K562 (cell line): Measurements from ENCODE around the gene MPDZ. TPM values are rescaled to one million over a fixed set of nuclear protein-coding genes. Genes with fewer than 3 reads are reported as not detected.

ENCODE experiments used
- ATAC-seq: fragments of 200-7000 bp; cut with Tn5 transposase; 3 replicates; pipeline ENCODE4 v1.9.1; 2020; ENCODE audit warnings: moderate library complexity
- BruUV-seq: library from RNA; stranded (reverse); fragments of 400-500 nt; replicated peaks from 2 replicates; lab custom pipeline; 2021; lab: Mats Ljungman, UMichigan
- CTCF ChIA-PET: fragments of 300-600 bp; formaldehyde crosslinking; extraction: SDS; loops from one replicate; lab custom pipeline; 2021; ENCODE audit warnings: low intra/inter-chr PET ratio; lab: Yijun Ruan, JAX
- POLR2A ChIA-PET: fragments of 300-600, 350-650 bp; sonication (Branson Sonifier 250); formaldehyde crosslinking; extraction: SDS; loops from one replicate; lab custom pipeline; 2021; ENCODE audit warnings: antibody characterized with exemption, inconsistent platforms; lab: Yijun Ruan, JAX
- DNase-seq, 4 experiments: peaks; one replicate each; pipeline versions ENCODE4 v3.0.0 to v3.0.0-alpha.2; 2011 to 2018; ENCODE audit warnings: low spot score in 3 of 4, mixed read lengths in 3 of 4; ENCODE audit errors: extremely low read depth in 1 of 4
- FAIRE-seq: peaks from 2 replicates; lab custom pipeline; 2011; peaks lifted over from hg19 to GRCh38; lab: Jason Lieb, UNC
- H2AFZ ChIP-seq: 2 replicates; pipeline ENCODE4 v1.6.0; 2011; ENCODE audit warnings: low read depth, low read length, control low read depth, inconsistent platforms
- H3K27ac ChIP-seq: fragments of 200-600 bp; 3 replicates; pipeline ENCODE4 v1.8.0; 2011; ENCODE audit warnings: low read depth, mild to moderate bottlenecking, control low read depth, inconsistent platforms, low read length, moderate library complexity, mixed read lengths; ENCODE audit errors: extremely low read depth
- H3K27me3 ChIP-seq, 2 experiments: fragments of 300-600 bp in 1 of 2; 2 replicates in 1 of 2; 3 replicates in 1 of 2; pipeline versions ENCODE4 v1.6.0 to v1.8.0; 2011; ENCODE audit warnings: inconsistent platforms in 2 of 2, low read length in 2 of 2, mild to moderate bottlenecking in 1 of 2, mixed read lengths in 1 of 2, moderate library complexity in 1 of 2; ENCODE audit not compliant: control insufficient read depth in 2 of 2, insufficient read depth in 2 of 2
- H3K36me3 ChIP-seq: fragments of 300-600 bp; 3 replicates; pipeline ENCODE4 v1.8.0; 2011; ENCODE audit warnings: mild to moderate bottlenecking, low read length, inconsistent platforms; ENCODE audit not compliant: control insufficient read depth, insufficient read depth
- H3K4me1 ChIP-seq, 2 experiments: fragments of 200-600 bp in 1 of 2; replicated peaks in 1 of 2; 2 replicates in 1 of 2; 3 replicates in 1 of 2; pipeline versions ENCODE4 v1.5.1 to v1.8.0; 2011; ENCODE audit warnings: inconsistent platforms in 2 of 2, low read length in 2 of 2, mild to moderate bottlenecking in 1 of 2, mixed read lengths in 1 of 2, moderate library complexity in 1 of 2; ENCODE audit not compliant: control insufficient read depth in 2 of 2, insufficient read depth in 2 of 2
- H3K4me2 ChIP-seq: 2 replicates; pipeline ENCODE4 v1.6.1; 2011; ENCODE audit warnings: low read length, control low read depth, inconsistent platforms, mixed read lengths; ENCODE audit not compliant: insufficient read depth
- H3K4me3 ChIP-seq: fragments of 200-600 bp; sonication (generic), shearing (Covaris generic); 2 replicates; pipeline ENCODE4 v1.5.1; 2016; ENCODE audit warnings: control low read depth, inconsistent platforms
- H3K79me2 ChIP-seq: fragments of 200-600 bp; 3 replicates; pipeline ENCODE4 v1.8.0; 2011; ENCODE audit warnings: low read length, inconsistent platforms; ENCODE audit not compliant: control insufficient read depth, insufficient read depth
- H3K9ac ChIP-seq, 2 experiments: 2 replicates each; pipeline versions ENCODE4 v1.6.0 to v1.6.1; 2011; ENCODE audit warnings: low read depth in 2 of 2, low read length in 2 of 2, control low read depth in 1 of 2, inconsistent platforms in 1 of 2, mild to moderate bottlenecking in 1 of 2, mixed read lengths in 1 of 2; ENCODE audit not compliant: insufficient read depth in 1 of 2
- H3K9me1 ChIP-seq: one replicate; pipeline ENCODE4 v1.6.0; 2011; ENCODE audit warnings: inconsistent platforms, mild to moderate bottlenecking, low read length, moderate library complexity; ENCODE audit not compliant: control insufficient read depth, insufficient read depth
- H3K9me3 ChIP-seq: replicated peaks from 2 replicates; pipeline ENCODE4 v1.5.1; 2011; ENCODE audit warnings: low read depth, low read length, inconsistent platforms; ENCODE audit not compliant: control insufficient read depth, insufficient read depth
- H4K20me1 ChIP-seq: replicated peaks from 2 replicates; pipeline ENCODE4 v1.6.1; 2011; ENCODE audit warnings: low read length, inconsistent platforms, mixed read lengths; ENCODE audit not compliant: control insufficient read depth, insufficient read depth
- ETV5 ChIP-seq: sonication (generic); formaldehyde crosslinking; IDR thresholded peaks from 2 replicates; pipeline ENCODE4 v1.4.0; 2020; ENCODE audit warnings: low read depth, mild to moderate bottlenecking, missing genetic modification reagents
- ZKSCAN1 ChIP-seq: fragments of 150-350 bp; IDR thresholded peaks from 2 replicates; pipeline ENCODE4 v1.6.1; 2016; ENCODE audit warnings: low read depth, low read length
- WGBS: fragments of 100-300 bp; shearing (Covaris generic); methylation state at CpG from one replicate; pipeline ENCODE4 v1.1.6; 2016; ENCODE audit warnings: low coverage, mixed read lengths; ENCODE audit not compliant: insufficient coverage; ENCODE audit errors: missing lambda C conversion rate; 5-methylcytosine and 5-hydroxymethylcytosine counted together
- in situ Hi-C: fragments of 300-500 bp; cut with MboI; formaldehyde crosslinking; loops from 4 replicates; pipeline ENCODE4 v1.15.0; 2018; ENCODE audit warnings: inconsistent platforms, mixed read lengths
- intact Hi-C: fragments of 100-400 bp; cut with micrococcal nuclease; formaldehyde crosslinking; loops from 2 replicates; pipeline ENCODE4 v1.14.2; 2022
- polyA plus RNA-seq, 8 experiments: library from polyadenylated mRNA; depleted of rRNA in 4 of 8; stranded (reverse) in 5 of 8; unstranded in 3 of 8; fragments of >200 nt; fragmentation: Nextera tagmentation in 2 of 8; fragmentation: Illumina TruSeq in 1 of 8; extraction: Ambion mirVana in 2 of 8; extraction: Trizol in 1 of 8; gene quantifications; 2 replicates each; pipeline versions ENCODE4 v1.2.1 to v1.2.3, GENCODE V29; 2011 to 2014; ENCODE audit warnings: inconsistent platforms in 1 of 8, missing spikeins in 1 of 8
- total RNA-seq, 7 experiments: library from RNA; depleted of rRNA in 6 of 7; stranded (reverse); fragments of >200 nt in 6 of 7; fragmentation: Illumina TruSeq in 2 of 7; extraction: Trizol in 2 of 7; gene quantifications; 2 replicates each; pipeline versions ENCODE4 v1.2.1 to v1.2.3, GENCODE V29; 2011 to 2021; ENCODE audit warnings: low replicate concordance in 1 of 7
- TF ChIP-seq, protein P1 (sequence below): fragments of 450-650 bp; formaldehyde crosslinking; IDR thresholded peaks from 2 replicates; pipeline ENCODE4 v1.4.0; 2020; ENCODE audit warnings: mild to moderate bottlenecking, moderate library complexity
- TF ChIP-seq, protein P2 (sequence below): sonication (generic); formaldehyde crosslinking; IDR thresholded peaks from 2 replicates; pipeline ENCODE4 v1.8.0; 2023; ENCODE audit warnings: mild to moderate bottlenecking, missing genetic modification reagents

The MPDZ gene
- total and polyA plus RNA-seq, 9 of the 15 experiments (the other 6 are each of a cell fraction or from before 2014, with no cell fraction given): 3.9 to 13.2 (median 5.7) TPM

DNA sequence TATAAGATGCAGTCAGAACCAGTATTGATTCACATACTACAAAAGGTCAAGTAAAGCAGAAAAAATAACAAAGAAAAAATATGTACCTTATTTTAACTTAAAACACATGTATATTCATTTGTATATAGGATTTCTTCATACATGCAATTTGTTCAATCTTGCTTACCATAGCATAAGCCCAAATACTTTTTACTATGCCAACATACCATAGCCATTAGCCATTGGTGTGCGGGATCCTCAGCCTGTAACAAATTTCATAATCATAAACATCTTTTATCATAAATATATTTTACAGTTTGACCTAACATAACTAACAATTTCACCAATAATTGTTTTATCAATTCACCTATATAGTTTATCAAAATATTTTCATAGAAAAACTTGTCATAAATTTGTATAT, 51.1 kb downstream of the MPDZ start:
- Histone ChIP-seq H3K9ac (no peak overlapping the region), H3K9me3 (no peaks in the 10 kb centered on the region), H2AFZ (no peak overlapping the region), H3K4me2 (no peak overlapping the region), H3K9me1 (no peaks in the 10 kb centered on the region), H4K20me1 (no peaks in the 10 kb centered on the region), H3K36me3 (no peaks in the 10 kb centered on the region), H3K4me1 (no peaks in the 10 kb centered on the region), H3K4me3 (no peak overlapping the region), H3K27ac (no peak overlapping the region), H3K27me3 (no peaks in the 10 kb centered on the region)
- ChIA-PET POLR2A (no interaction called here), CTCF (no interaction called here)
- in situ Hi-C loops (loop anchor here (25.0 kb wide), 1 partner anchor 959 kb away; no protein-coding TSS in a partner anchor), intact Hi-C loops (no loop called here)
- 75% methylated on average over 1 of the region's 1 CpG for WGBS
- ATAC-seq (no peak), DNase-seq (no peak), FAIRE-seq (no peak)
- TF ChIP-seq, protein P1, sequence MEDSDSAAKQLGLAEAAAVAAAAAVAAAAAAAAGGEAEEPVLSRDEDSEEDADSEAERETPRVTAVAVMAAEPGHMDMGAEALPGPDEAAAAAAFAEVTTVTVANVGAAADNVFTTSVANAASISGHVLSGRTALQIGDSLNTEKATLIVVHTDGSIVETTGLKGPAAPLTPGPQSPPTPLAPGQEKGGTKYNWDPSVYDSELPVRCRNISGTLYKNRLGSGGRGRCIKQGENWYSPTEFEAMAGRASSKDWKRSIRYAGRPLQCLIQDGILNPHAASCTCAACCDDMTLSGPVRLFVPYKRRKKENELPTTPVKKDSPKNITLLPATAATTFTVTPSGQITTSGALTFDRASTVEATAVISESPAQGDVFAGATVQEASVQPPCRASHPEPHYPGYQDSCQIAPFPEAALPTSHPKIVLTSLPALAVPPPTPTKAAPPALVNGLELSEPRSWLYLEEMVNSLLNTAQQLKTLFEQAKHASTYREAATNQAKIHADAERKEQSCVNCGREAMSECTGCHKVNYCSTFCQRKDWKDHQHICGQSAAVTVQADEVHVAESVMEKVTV: no peak
- TF ChIP-seq ETV5 (CRISPR knock-in tag) (no peak), ZKSCAN1 (no peak)
- TF ChIP-seq, protein P2, sequence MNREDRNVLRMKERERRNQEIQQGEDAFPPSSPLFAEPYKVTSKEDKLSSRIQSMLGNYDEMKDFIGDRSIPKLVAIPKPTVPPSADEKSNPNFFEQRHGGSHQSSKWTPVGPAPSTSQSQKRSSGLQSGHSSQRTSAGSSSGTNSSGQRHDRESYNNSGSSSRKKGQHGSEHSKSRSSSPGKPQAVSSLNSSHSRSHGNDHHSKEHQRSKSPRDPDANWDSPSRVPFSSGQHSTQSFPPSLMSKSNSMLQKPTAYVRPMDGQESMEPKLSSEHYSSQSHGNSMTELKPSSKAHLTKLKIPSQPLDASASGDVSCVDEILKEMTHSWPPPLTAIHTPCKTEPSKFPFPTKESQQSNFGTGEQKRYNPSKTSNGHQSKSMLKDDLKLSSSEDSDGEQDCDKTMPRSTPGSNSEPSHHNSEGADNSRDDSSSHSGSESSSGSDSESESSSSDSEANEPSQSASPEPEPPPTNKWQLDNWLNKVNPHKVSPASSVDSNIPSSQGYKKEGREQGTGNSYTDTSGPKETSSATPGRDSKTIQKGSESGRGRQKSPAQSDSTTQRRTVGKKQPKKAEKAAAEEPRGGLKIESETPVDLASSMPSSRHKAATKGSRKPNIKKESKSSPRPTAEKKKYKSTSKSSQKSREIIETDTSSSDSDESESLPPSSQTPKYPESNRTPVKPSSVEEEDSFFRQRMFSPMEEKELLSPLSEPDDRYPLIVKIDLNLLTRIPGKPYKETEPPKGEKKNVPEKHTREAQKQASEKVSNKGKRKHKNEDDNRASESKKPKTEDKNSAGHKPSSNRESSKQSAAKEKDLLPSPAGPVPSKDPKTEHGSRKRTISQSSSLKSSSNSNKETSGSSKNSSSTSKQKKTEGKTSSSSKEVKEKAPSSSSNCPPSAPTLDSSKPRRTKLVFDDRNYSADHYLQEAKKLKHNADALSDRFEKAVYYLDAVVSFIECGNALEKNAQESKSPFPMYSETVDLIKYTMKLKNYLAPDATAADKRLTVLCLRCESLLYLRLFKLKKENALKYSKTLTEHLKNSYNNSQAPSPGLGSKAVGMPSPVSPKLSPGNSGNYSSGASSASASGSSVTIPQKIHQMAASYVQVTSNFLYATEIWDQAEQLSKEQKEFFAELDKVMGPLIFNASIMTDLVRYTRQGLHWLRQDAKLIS (CRISPR knock-in tag): no peak
- TF ChIP-seq, all 486 proteins: peak for 0
- no peaks in the 10 kb centered on the region for H3K79me2 ChIP-seq
- BruUV-seq: no TSS peak
